Naive thymus-derived CD4-positive, alpha-beta T cell (primary cell): ENCODE data around the gene LOXL3. TPM values are rescaled to one million over a fixed set of nuclear protein-coding genes. Genes with fewer than 3 reads are reported as not detected.

Experiments used
- ATAC-seq: fragments of 150-1000 bp; cut with Tn5 transposase; 2 replicates; pipeline ENCODE4 v1.10.0; 2021; ENCODE audit warnings: mild to moderate bottlenecking, moderate library complexity
- CTCF ChIA-PET: fragments of 350-600 bp; sonication (Branson Sonifier 250); formaldehyde crosslinking; loops from one replicate; lab custom pipeline; 2021; ENCODE audit warnings: antibody characterized with exemption; lab: Charles Lee
- POLR2A ChIA-PET: fragments of 350-600 bp; sonication (Branson Sonifier 250); formaldehyde crosslinking; loops from one replicate; lab custom pipeline; 2021; ENCODE audit warnings: antibody characterized with exemption, inconsistent platforms; lab: Charles Lee
- DNase-seq, 9 donors: peaks; one replicate each; pipeline versions ENCODE4 v3.0.0 to v3.0.0-alpha.2; 2020 to 2022; ENCODE audit warnings: mixed read lengths in 1 of 9
- H3K27ac ChIP-seq: one replicate; pipeline ENCODE4 v1.7.0; 2013; ENCODE audit warnings: mild to moderate bottlenecking, low read depth, low read length, moderate library complexity
- H3K27me3 ChIP-seq, 2 donors: one replicate each; pipeline ENCODE4 v1.7.0; 2013; ENCODE audit warnings: low read length in 2 of 2, mild to moderate bottlenecking in 2 of 2, moderate library complexity in 2 of 2; ENCODE audit not compliant: control insufficient read depth in 2 of 2, insufficient read depth in 2 of 2
- H3K36me3 ChIP-seq, 3 experiments: 1 replicate in 2 of 3; 2 replicates in 1 of 3; pipeline ENCODE4 v1.7.0; 2013; ENCODE audit warnings: low read length in 3 of 3, mild to moderate bottlenecking in 3 of 3, moderate library complexity in 1 of 3; ENCODE audit not compliant: insufficient read depth in 3 of 3, control insufficient read depth in 2 of 3
- H3K4me1 ChIP-seq, 2 donors: one replicate each; pipeline ENCODE4 v1.7.0; 2013; ENCODE audit warnings: low read length in 2 of 2, mild to moderate bottlenecking in 2 of 2, moderate library complexity in 1 of 2; ENCODE audit not compliant: control insufficient read depth in 2 of 2, insufficient read depth in 2 of 2
- H3K4me3 ChIP-seq: 2 replicates; pipeline ENCODE4 v1.7.0; 2013; ENCODE audit warnings: mild to moderate bottlenecking, low read length
- H3K9me3 ChIP-seq, 3 experiments: 1 replicate in 2 of 3; 2 replicates in 1 of 3; pipeline ENCODE4 v1.7.0; 2013; ENCODE audit warnings: low read length in 3 of 3; ENCODE audit not compliant: control insufficient read depth in 2 of 3
- H3K27ac Mint-ChIP-seq, 9 donors: one replicate each; pipeline ENCODE4 v1.8.0; 2020 to 2022; ENCODE audit warnings: mixed read lengths in 9 of 9, mild to moderate bottlenecking in 8 of 9, moderate library complexity in 5 of 9, inconsistent platforms in 2 of 9
- H3K27me3 Mint-ChIP-seq, 5 donors: one replicate each; pipeline ENCODE4 v1.8.0; 2021 to 2022; ENCODE audit warnings: mixed read lengths in 5 of 5, mild to moderate bottlenecking in 1 of 5
- H3K36me3 Mint-ChIP-seq, 5 donors: one replicate each; pipeline ENCODE4 v1.8.0; 2020 to 2022; ENCODE audit warnings: mixed read lengths in 5 of 5, mild to moderate bottlenecking in 3 of 5, inconsistent platforms in 1 of 5
- H3K4me1 Mint-ChIP-seq, 7 donors: one replicate each; pipeline ENCODE4 v1.8.0; 2020 to 2022; ENCODE audit warnings: mixed read lengths in 7 of 7, mild to moderate bottlenecking in 3 of 7, inconsistent platforms in 1 of 7
- H3K4me3 Mint-ChIP-seq, 10 donors: one replicate each; pipeline ENCODE4 v1.8.0; 2020 to 2022; ENCODE audit warnings: mild to moderate bottlenecking in 10 of 10, mixed read lengths in 10 of 10, moderate library complexity in 6 of 10, inconsistent platforms in 2 of 10
- H3K9me3 Mint-ChIP-seq, 11 donors: one replicate each; pipeline ENCODE4 v1.8.0; 2020 to 2022; ENCODE audit warnings: mixed read lengths in 11 of 11, mild to moderate bottlenecking in 4 of 11, inconsistent platforms in 1 of 11, moderate library complexity in 1 of 11
- intact Hi-C, 2 donors: fragments of 100-400 bp; cut with micrococcal nuclease; formaldehyde crosslinking; loops; one replicate each; pipeline ENCODE4 v1.15.1; 2023
- polyA plus RNA-seq, 2 donors: library from polyadenylated mRNA; unstranded; fragments of 300-500 nt; fragmentation: Illumina TruSeq; gene quantifications; one replicate each; pipeline ENCODE4 v1.2.3, GENCODE V29; 2021
- total RNA-seq, 6 experiments: library from RNA in 5 of 6; stranded (reverse) in 5 of 6; gene quantifications; 1 replicate in 5 of 6; 2 replicates in 1 of 6; pipeline ENCODE4 v1.2.3 and lab custom pipeline; 2021 to 2026

Gene LOXL3
- 1 to 10 TPM in 2 of 5 experiments, under 1 TPM in 3; 0.50 to 6.9 (median 0.81) TPM for total RNA-seq
- polyA plus RNA-seq: under 1 TPM in 1 of 2 donors, not detected in 1; 0.17 TPM
- not detected for total RNA-seq (lab: John Stamatoyannopoulos, UW)

DNA sequence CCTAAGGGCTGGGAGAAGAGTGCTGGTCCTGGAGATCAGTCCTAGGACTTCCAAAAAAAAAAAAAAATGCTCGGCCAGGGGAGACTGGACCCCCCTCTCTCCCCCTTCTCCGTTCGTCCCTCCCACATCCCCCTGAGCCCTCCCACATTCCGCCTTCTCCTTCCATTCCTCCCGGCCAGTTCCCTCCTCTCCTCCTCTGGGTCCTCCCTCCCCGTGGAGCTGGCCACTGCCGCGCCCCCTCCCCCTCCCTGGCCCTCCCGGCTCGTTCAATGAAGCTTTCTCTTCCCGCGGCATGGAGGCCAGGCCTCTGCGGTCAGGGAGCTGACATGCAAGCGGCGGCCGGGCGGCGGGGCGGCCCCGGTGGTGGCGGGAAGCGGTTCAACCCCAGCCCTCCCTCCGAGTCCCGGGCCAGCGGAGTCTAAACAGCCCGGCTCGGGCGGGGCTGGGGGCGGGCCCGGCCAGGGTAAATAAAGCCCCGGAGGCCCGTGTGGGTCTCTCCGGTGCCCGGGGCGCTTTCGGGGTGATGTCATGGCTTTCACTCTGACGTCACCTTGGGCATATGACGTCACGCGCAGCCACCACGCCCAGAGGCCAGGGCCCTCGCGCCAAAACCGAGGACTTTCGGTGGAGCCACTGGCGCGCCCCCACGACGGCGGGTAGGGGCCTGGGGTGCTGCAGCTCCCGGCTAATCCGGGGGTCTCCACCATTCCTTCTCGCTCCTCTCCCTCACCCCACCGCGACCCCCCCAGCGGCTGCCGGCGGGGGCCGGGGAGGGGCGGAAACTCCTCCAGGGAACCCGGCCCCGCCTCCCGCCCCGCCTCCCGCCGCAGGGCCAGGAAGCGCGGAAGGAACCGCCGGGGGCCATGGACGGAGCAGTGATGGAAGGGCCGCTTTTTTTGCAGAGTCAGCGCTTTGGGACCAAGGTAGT, at the start of gene LOXL3, which contains the start of gene DOK1:
LOXL3 (minus strand) TSS at position 51 of the 928 bp plus-strand sequence. CDS start 1,308 bp downstream, outside the sequence.
DOK1 (plus strand) TSS at position 829 of the 928 bp plus-strand sequence; CDS start at position 864, 35 bp downstream.
- Mint-ChIP-seq H3K4me1 (peaks cover 9 to 31% (median 18%) of the 10 kb centered on the region in 7 donors), H3K27ac (peak within 1 kb of the TSS; percentile 62 to 95 (median 86)), H3K27me3 (peaks cover 21 to 27% (median 24%) of the 10 kb centered on the region in 5 donors), H3K36me3 (peaks cover 0 to 4% (median 0%) of the 10 kb centered on the region in 5 donors), H3K4me3 (peak within 1 kb of the TSS; percentile 85 to 96 (median 92)), H3K9me3 (no peaks in the 10 kb centered on the region)
- intact Hi-C loops: loop anchor here (1.0 to 10.0 kb wide), 10 partner anchors 20 to 1169 kb away; partner anchors contain the start of genes AUP1 (in 2 of the 2), HTRA2 (in 2 of the 2), PCGF1 (in 2 of the 2) and SEMA4F (in 2 of the 2)
- Histone ChIP-seq H3K4me3 (peak within 1 kb of the TSS; percentile 70), H3K27me3 (peaks cover 0 to 9% of the 10 kb centered on the region in 2 donors), H3K9me3 (no peaks in the 10 kb centered on the region), H3K27ac (peak within 1 kb of the TSS; percentile 76), H3K4me1 (peaks cover 7 to 16% of the 10 kb centered on the region in 2 donors), H3K36me3 (peaks cover 0 to 3% (median 0%) of the 10 kb centered on the region in 3 experiments)
- DNase-seq: peak; percentile 70 to 87 (median 78)
- ChIA-PET CTCF (no interaction called here), POLR2A (interaction anchor here (0.9 to 1.2 kb wide), 4 partner anchors 21 to 98 kb away, joined by 3 read pairs; no protein-coding TSS in a partner anchor)
- peak; percentile 86 for ATAC-seq

GRCh38 chr2:74602586-74603281, 49.0 kb upstream of the LOXL3 start:
- CTCF ChIA-PET: no interaction called here
- no peak for ATAC-seq
- no peaks in the 10 kb centered on the region for H3K36me3 Mint-ChIP-seq

GRCh38 chr2:74599676-74600075, 45.9 kb upstream of the LOXL3 start:
- ChIA-PET CTCF (interaction anchor here (2.0 kb wide), 1 partner anchor 11 kb away, joined by 7 read pairs; no protein-coding TSS in a partner anchor), POLR2A (no interaction called here)
- no peak for ATAC-seq
- peaks cover 0 to 17% (median 0%) of the 10 kb centered on the region in 7 donors for H3K4me1 Mint-ChIP-seq
- no peak overlapping the region for H3K4me3 Mint-ChIP-seq
- no peaks in the 10 kb centered on the region for H3K9me3 Mint-ChIP-seq
- Histone ChIP-seq H3K4me1 (no peaks in the 10 kb centered on the region), H3K4me3 (no peak overlapping the region), H3K9me3 (no peaks in the 10 kb centered on the region), H3K27ac (no peak overlapping the region), H3K27me3 (no peaks in the 10 kb centered on the region), H3K36me3 (no peaks in the 10 kb centered on the region)
- no peaks in the 10 kb centered on the region for H3K36me3 Mint-ChIP-seq
- peaks cover 34 to 65% (median 46%) of the 10 kb centered on the region in 5 donors for H3K27me3 Mint-ChIP-seq
- H3K27ac Mint-ChIP-seq: no peak overlapping the region
- DNase-seq: no peak
- intact Hi-C loops: no loop called here

More at GRCh38 chr2:74602586-74603281, 49.0 kb upstream of the LOXL3 start:
- no peak for DNase-seq
- no peak overlapping the region for H3K27ac ChIP-seq
- peak overlapping the region in 1 of 10 donors; percentile 16 for H3K4me3 Mint-ChIP-seq
- peaks cover 26 to 50% (median 37%) of the 10 kb centered on the region in 5 donors for H3K27me3 Mint-ChIP-seq
- H3K4me1 Mint-ChIP-seq: peaks cover 0 to 17% (median 0%) of the 10 kb centered on the region in 7 donors
- no peaks in the 10 kb centered on the region for H3K4me1 ChIP-seq
- no peaks in the 10 kb centered on the region for H3K9me3 ChIP-seq
- intact Hi-C loops: no loop called here
- H3K27ac Mint-ChIP-seq: no peak overlapping the region
- no peak overlapping the region for H3K4me3 ChIP-seq
- no peaks in the 10 kb centered on the region for H3K27me3 ChIP-seq
- POLR2A ChIA-PET: no interaction called here
- H3K36me3 ChIP-seq: no peaks in the 10 kb centered on the region
- H3K9me3 Mint-ChIP-seq: no peaks in the 10 kb centered on the region

GRCh38 chr2:74597410-74597809, 43.7 kb upstream of the LOXL3 start:
- no peaks in the 10 kb centered on the region for H3K9me3 ChIP-seq
- H3K27ac Mint-ChIP-seq: no peak overlapping the region
- DNase-seq (no peak), ATAC-seq (no peak)
- H3K4me3 Mint-ChIP-seq: no peak overlapping the region
- ChIA-PET CTCF (no interaction called here), POLR2A (no interaction called here)
- H3K36me3 ChIP-seq: no peaks in the 10 kb centered on the region
- no peaks in the 10 kb centered on the region for H3K36me3 Mint-ChIP-seq
- H3K4me1 Mint-ChIP-seq: peaks cover 0 to under 1% (median 0%) of the 10 kb centered on the region in 7 donors
- H3K4me3 ChIP-seq: no peak overlapping the region
- H3K27ac ChIP-seq: no peak overlapping the region
- intact Hi-C loops: no loop called here
- H3K27me3 Mint-ChIP-seq: peaks cover 35 to 63% (median 49%) of the 10 kb centered on the region in 5 donors
- H3K27me3 ChIP-seq: no peaks in the 10 kb centered on the region
- H3K9me3 Mint-ChIP-seq: no peaks in the 10 kb centered on the region
- no peaks in the 10 kb centered on the region for H3K4me1 ChIP-seq

DNA sequence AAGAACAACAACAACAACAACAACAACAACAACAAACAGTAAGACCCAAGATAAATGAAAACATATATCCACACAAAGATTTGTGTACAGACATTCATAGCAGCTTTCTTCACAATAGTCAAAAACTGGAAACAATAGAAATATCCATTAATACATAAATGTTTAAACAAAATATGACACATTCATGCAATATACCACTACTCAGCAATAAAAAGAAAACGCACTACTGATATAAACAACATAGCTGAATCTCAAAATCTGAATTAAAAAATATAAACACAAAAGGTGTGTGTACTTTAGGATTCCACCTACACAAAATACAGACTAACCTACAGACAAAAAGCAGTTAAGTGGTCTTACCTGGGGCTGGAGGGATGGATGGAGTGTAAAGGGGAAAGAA, 42.8 kb upstream of the LOXL3 start:
- H3K27me3 Mint-ChIP-seq: peaks cover 39 to 61% (median 47%) of the 10 kb centered on the region in 5 donors

More for the DNA sequence above, 42.8 kb upstream of the LOXL3 start:
- no peak overlapping the region for H3K27ac ChIP-seq
- H3K9me3 ChIP-seq: no peaks in the 10 kb centered on the region
- H3K27me3 ChIP-seq: no peaks in the 10 kb centered on the region
- H3K4me1 ChIP-seq: no peaks in the 10 kb centered on the region
- ATAC-seq (no peak), DNase-seq (no peak)
- H3K27ac Mint-ChIP-seq: no peak overlapping the region
- CTCF ChIA-PET: no interaction called here
- POLR2A ChIA-PET: no interaction called here
- H3K9me3 Mint-ChIP-seq: no peaks in the 10 kb centered on the region
- H3K4me3 Mint-ChIP-seq: no peak overlapping the region
- no peaks in the 10 kb centered on the region for H3K4me1 Mint-ChIP-seq
- H3K36me3 Mint-ChIP-seq: no peaks in the 10 kb centered on the region
- intact Hi-C loops: no loop called here
- H3K36me3 ChIP-seq: no peaks in the 10 kb centered on the region
- H3K4me3 ChIP-seq: no peak overlapping the region
